Measurements from ENCODE around the gene PLEK. TPM values are rescaled to one million over a fixed set of nuclear protein-coding genes. Genes with fewer than 3 reads are reported as not detected.

Gene PLEK
- total RNA-seq, 1 experiment from 2014 or later, result not detected

- no peak within 1 kb of the TSS for H3K4me3 Mint-ChIP-seq (ENCODE audit: low read depth, unreplicated experiment)
- TF ChIP-seq CTCF (IDR thresholded peaks at IDR 0.05; ENCODE audit: unreplicated experiment), result no peak
- BruUV-seq (replicated peaks), result no TSS peak
- H3K27ac Mint-ChIP-seq (ENCODE audit: unreplicated experiment), result no peak within 1 kb of the TSS
- DNase-seq, result no peak
- H3K4me1 Mint-ChIP-seq (ENCODE audit: low read depth, unreplicated experiment), result no peaks in the 10 kb centered on the region
- peaks cover 47% of the 10 kb centered on the region for H3K27me3 Mint-ChIP-seq (ENCODE audit: unreplicated experiment)
- H3K36me3 Mint-ChIP-seq (ENCODE audit: insufficient read depth, unreplicated experiment), result no peaks in the 10 kb centered on the region
- CTCF ChIA-PET, result no interaction called here
- H3K9me3 Mint-ChIP-seq (ENCODE audit: low read depth, unreplicated experiment), result no peaks in the 10 kb centered on the region
- intact Hi-C loops (cut with micrococcal nuclease; ENCODE audit: unreplicated experiment), result no loop called here
Observed at GRCh38 chr2:68319398-68320117, 45.5 kb upstream of the PLEK start, which contains the start of gene CNRIP1. CNRIP1 (minus strand) TSS chr2:68319949; CDS start chr2:68319400, 549 bp downstream.

DNA sequence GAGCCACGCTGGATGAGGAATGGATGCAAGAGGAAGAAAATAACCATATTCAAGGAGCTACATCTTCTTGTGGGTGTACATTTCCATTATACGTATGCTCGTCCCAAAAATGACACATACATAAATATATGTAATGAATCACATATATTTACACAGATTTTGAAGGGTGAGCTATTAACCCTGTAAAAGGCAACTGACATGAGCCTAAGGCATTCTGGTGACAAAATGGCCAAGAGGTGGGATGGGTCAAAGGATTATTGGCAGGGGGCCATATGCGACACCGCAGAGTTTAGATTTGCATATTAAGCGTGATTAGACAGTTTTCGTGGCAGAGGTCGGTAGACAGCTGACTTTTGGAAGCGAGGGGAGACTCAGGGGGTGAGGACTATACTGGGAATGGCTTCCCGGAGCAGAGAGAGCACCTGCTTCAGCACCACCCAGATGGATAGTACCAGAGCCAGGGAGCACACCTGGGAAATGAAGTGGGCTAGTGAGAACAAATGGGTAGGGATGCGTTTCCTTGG, 44.9 kb upstream of the PLEK start:
- intact Hi-C loops (cut with micrococcal nuclease; ENCODE audit: unreplicated experiment), result no loop called here
- H3K36me3 Mint-ChIP-seq (ENCODE audit: insufficient read depth, unreplicated experiment), result no peaks in the 10 kb centered on the region
- no peaks in the 10 kb centered on the region for H3K9me3 Mint-ChIP-seq (ENCODE audit: low read depth, unreplicated experiment)
- CTCF ChIA-PET, result no interaction called here
- no peak overlapping the region for H3K4me3 Mint-ChIP-seq (ENCODE audit: low read depth, unreplicated experiment)
- no peaks in the 10 kb centered on the region for H3K4me1 Mint-ChIP-seq (ENCODE audit: low read depth, unreplicated experiment)
- no TSS peak for BruUV-seq (replicated peaks)
- peaks cover 53% of the 10 kb centered on the region for H3K27me3 Mint-ChIP-seq (ENCODE audit: unreplicated experiment)
- no peak overlapping the region for H3K27ac Mint-ChIP-seq (ENCODE audit: unreplicated experiment)
- TF ChIP-seq CTCF (IDR thresholded peaks at IDR 0.05; ENCODE audit: unreplicated experiment), result no peak
- no peak for DNase-seq

- no peak for TF ChIP-seq CTCF (IDR thresholded peaks at IDR 0.05; ENCODE audit: unreplicated experiment)
- CTCF ChIA-PET, result interaction anchor here (0.7 kb wide), 1 partner anchor 385 kb away, joined by 5 read pairs; no protein-coding TSS in a partner anchor
- H3K4me1 Mint-ChIP-seq (ENCODE audit: low read depth, unreplicated experiment), result no peaks in the 10 kb centered on the region
- intact Hi-C loops (cut with micrococcal nuclease; ENCODE audit: unreplicated experiment), result no loop called here
- peaks cover 42% of the 10 kb centered on the region for H3K27me3 Mint-ChIP-seq (ENCODE audit: unreplicated experiment)
- no peak overlapping the region for H3K4me3 Mint-ChIP-seq (ENCODE audit: low read depth, unreplicated experiment)
- H3K9me3 Mint-ChIP-seq (ENCODE audit: low read depth, unreplicated experiment), result no peaks in the 10 kb centered on the region
- no TSS peak for BruUV-seq (replicated peaks)
- no peaks in the 10 kb centered on the region for H3K36me3 Mint-ChIP-seq (ENCODE audit: insufficient read depth, unreplicated experiment)
- no peak for DNase-seq
- H3K27ac Mint-ChIP-seq (ENCODE audit: unreplicated experiment), result no peak overlapping the region
Observed at GRCh38 chr2:68325056-68325455, 40.0 kb upstream of the PLEK start.

DNA sequence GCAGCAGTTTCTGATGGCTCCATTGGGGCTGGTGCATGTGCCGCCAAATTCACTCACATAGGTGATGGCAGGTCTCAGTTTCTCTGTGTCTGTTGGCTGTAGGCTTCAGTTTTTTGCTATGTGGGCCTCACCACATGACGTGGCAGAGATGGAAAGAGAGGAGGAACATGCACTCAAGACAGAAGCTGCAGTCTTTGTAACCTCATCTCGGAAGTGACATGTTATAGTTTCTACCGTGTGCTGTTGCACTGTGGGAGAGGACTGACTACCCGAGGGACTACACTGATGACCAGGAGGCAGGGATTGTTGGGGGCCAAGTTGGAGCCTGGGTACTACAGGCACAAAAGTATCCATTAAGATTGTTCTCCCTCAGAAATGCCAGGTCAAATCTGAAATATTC, 36.2 kb upstream of the PLEK start:
- Mint-ChIP-seq H3K4me3 (ENCODE audit: low read depth, unreplicated experiment) (no peak overlapping the region), H3K36me3 (ENCODE audit: insufficient read depth, unreplicated experiment) (no peaks in the 10 kb centered on the region), H3K4me1 (ENCODE audit: low read depth, unreplicated experiment) (no peaks in the 10 kb centered on the region), H3K27me3 (ENCODE audit: unreplicated experiment) (peaks cover 32% of the 10 kb centered on the region), H3K9me3 (ENCODE audit: low read depth, unreplicated experiment) (peaks cover 5% of the 10 kb centered on the region), H3K27ac (ENCODE audit: unreplicated experiment) (no peak overlapping the region)
- intact Hi-C loops (cut with micrococcal nuclease; ENCODE audit: unreplicated experiment), result no loop called here
- CTCF ChIA-PET, result no interaction called here
- BruUV-seq (replicated peaks), result no TSS peak
- TF ChIP-seq CTCF (IDR thresholded peaks at IDR 0.05; ENCODE audit: unreplicated experiment), result no peak
- no peak for DNase-seq
